Subcutaneous abdominal adipose tissue (tissue), 5 donors: ENCODE results near the gene RHEX.

Experiments used
- H3K27ac ChIP-seq: one replicate; pipeline ENCODE4 v1.7.0; 2013; ENCODE audit warnings: low read depth, mild to moderate bottlenecking, inconsistent platforms, low read length, moderate library complexity
- H3K27me3 ChIP-seq, 5 donors: one replicate each; pipeline ENCODE4 v1.7.0; 2013; ENCODE audit warnings: low read length in 5 of 5, inconsistent platforms in 1 of 5; ENCODE audit not compliant: control insufficient read depth in 5 of 5, insufficient read depth in 4 of 5
- H3K36me3 ChIP-seq, 5 donors: one replicate each; pipeline ENCODE4 v1.7.0; 2013; ENCODE audit warnings: low read length in 5 of 5; ENCODE audit not compliant: control insufficient read depth in 5 of 5, insufficient read depth in 5 of 5
- H3K4me1 ChIP-seq, 5 donors: one replicate each; pipeline ENCODE4 v1.7.0; 2013; ENCODE audit warnings: low read length in 5 of 5, mild to moderate bottlenecking in 3 of 5, moderate library complexity in 1 of 5; ENCODE audit not compliant: control insufficient read depth in 5 of 5, insufficient read depth in 5 of 5
- H3K4me3 ChIP-seq, 5 donors: one replicate each; pipeline ENCODE4 v1.7.0; 2013; ENCODE audit warnings: low read length in 5 of 5, low read depth in 1 of 5
- H3K9ac ChIP-seq, 5 donors: one replicate each; pipeline ENCODE4 v1.7.0; 2013; ENCODE audit warnings: low read length in 5 of 5, mild to moderate bottlenecking in 4 of 5, moderate library complexity in 3 of 5
- H3K9me3 ChIP-seq, 5 donors: one replicate each; pipeline ENCODE4 v1.7.0; 2013; ENCODE audit warnings: low read length in 5 of 5; ENCODE audit not compliant: control insufficient read depth in 5 of 5
- donor health status: healthy.
- donor health status: healthy.
- donor health status: healthy.
- donor health status: healthy.
- donor health status: healthy.

RHEX gene

DNA sequence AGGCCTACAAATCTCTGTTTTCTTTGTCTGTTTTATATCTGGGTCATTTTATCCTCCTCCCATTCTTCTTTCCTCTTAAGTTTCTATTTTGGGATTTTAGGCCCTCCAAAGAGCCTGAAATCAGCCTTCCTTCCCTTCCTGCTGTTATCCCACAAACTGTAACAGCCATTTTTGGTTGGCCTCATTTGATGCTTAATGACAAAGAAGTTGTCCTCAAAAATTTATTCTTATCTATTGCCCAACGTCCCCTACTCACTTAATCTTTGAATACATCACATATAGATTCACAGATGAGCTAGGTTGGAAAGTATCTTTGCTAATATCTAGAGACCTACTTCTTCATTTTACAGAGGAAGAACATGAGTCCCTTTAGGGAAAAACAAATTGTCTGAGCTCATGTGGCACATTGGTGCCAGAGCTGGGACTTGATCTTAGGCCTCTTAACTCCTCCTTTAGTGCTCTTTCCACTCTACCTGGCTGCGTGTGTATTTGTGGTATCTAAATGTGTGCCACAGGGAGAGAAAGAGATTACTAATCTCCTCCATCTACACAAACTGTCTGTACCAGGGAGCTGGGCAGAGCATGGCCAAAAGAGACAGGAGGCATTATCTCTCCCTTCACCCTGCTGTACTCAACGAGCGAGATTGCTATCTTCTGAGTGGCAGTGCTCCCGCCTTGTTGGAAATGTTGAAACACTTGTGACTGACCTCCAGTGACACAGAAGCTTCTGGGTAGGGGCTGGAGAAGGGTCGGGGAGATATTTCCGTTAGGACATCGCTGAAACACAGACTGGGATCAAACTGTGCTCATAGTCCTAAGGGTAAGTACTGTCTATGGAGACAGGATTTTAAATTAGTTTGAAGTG is 30.1 kb downstream of the RHEX start:
- H3K9me3 ChIP-seq: no peaks in the 10 kb centered on the region

DNA sequence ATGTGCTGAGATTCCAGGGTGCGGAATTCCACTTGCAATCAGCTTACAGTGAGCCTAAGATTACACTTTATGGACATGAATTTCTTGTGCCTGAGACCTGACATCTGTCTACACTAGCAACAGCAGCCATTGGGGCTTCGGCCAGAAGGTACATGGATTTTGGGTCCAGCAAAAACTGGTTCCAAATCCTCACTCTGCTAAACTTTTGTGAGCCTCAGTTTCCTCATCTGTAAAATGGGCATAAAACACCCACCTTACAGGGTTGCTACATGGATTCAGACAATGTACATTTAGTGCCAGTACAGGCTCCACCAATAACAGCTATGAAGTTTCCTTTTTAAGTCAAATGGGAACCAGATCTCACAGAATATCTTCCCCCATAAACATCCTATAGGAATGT is 30.8 kb downstream of the RHEX start:
- H3K36me3 ChIP-seq: no peaks in the 10 kb centered on the region
- no peaks in the 10 kb centered on the region for H3K4me1 ChIP-seq
- H3K9ac ChIP-seq: no peak overlapping the region
- no peak overlapping the region for H3K27ac ChIP-seq
- no peaks in the 10 kb centered on the region for H3K9me3 ChIP-seq
- peaks cover 0 to 6% (median 3%) of the 10 kb centered on the region in 5 donors for H3K27me3 ChIP-seq
- H3K4me3 ChIP-seq: no peak overlapping the region

More for the DNA sequence above, 30.1 kb downstream of the RHEX start:
- no peak overlapping the region for H3K9ac ChIP-seq
- no peaks in the 10 kb centered on the region for H3K4me1 ChIP-seq
- H3K4me3 ChIP-seq: no peak overlapping the region
- no peak overlapping the region for H3K27ac ChIP-seq
- peaks cover 0 to 6% (median 3%) of the 10 kb centered on the region in 5 donors for H3K27me3 ChIP-seq
- H3K36me3 ChIP-seq: no peaks in the 10 kb centered on the region

GRCh38 chr1:206087091-206087490 is 34.1 kb downstream of the RHEX start:
- peaks cover 0 to 6% (median 0%) of the 10 kb centered on the region in 5 donors for H3K27me3 ChIP-seq
- no peak overlapping the region for H3K27ac ChIP-seq
- H3K36me3 ChIP-seq: no peaks in the 10 kb centered on the region
- no peaks in the 10 kb centered on the region for H3K4me1 ChIP-seq
- H3K9me3 ChIP-seq: no peaks in the 10 kb centered on the region
- H3K4me3 ChIP-seq: no peak overlapping the region
- H3K9ac ChIP-seq: no peak overlapping the region

DNA sequence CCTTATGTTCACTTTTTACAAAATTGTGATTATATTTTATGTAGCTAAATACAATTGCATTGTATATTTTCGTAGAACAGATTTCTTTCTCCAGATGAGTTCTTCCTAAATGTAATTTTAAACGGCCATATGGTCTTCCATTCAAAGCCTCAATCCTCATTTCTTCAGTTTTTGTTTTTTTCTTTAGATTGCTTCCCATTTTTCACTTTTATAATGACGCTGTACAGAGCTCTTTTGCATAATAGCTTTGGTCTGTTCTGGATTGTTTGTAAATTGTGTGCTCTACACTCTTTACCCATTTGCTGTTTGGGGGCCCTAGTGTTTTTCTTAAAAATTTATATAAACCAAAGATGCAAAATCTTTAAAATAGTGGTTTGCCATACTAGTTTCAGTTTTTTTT is 36.4 kb downstream of the RHEX start:
- H3K9me3 ChIP-seq: no peaks in the 10 kb centered on the region
- no peaks in the 10 kb centered on the region for H3K36me3 ChIP-seq
- no peak overlapping the region for H3K27ac ChIP-seq
- H3K27me3 ChIP-seq: peaks cover 0 to 6% (median 4%) of the 10 kb centered on the region in 5 donors
- H3K9ac ChIP-seq: no peak overlapping the region
- H3K4me3 ChIP-seq: no peak overlapping the region
- no peaks in the 10 kb centered on the region for H3K4me1 ChIP-seq

GRCh38 chr1:206094024-206094423 is 41.1 kb downstream of the RHEX start:
- Histone ChIP-seq H3K27me3 (peaks cover 0 to 7% (median 5%) of the 10 kb centered on the region in 5 donors), H3K4me3 (no peak overlapping the region), H3K9ac (no peak overlapping the region), H3K4me1 (no peaks in the 10 kb centered on the region), H3K36me3 (no peaks in the 10 kb centered on the region), H3K27ac (no peak overlapping the region), H3K9me3 (no peaks in the 10 kb centered on the region)

DNA sequence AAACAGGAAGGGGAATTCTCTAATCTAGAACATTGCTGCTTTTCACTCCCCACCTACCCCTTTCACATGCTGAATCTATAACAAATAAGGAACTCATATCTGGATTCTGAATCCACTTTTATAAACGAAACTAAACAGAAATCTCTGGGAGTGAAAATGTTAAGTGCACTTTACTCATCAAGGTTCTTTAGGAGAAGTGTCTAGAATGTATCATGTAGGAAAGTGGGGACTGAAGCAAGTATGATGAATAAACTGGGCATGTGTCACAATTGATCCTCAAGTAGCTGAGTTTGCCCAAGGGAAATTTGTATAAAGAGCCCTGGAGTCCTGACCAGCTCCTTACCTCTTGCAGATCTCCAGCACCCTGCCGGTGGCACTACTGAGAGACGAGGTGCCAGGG is 44.4 kb downstream of the RHEX start:
- H3K9ac ChIP-seq: no peak overlapping the region
- H3K27ac ChIP-seq: no peak overlapping the region
- H3K4me1 ChIP-seq: peaks cover 0 to 16% (median 0%) of the 10 kb centered on the region in 5 donors
- H3K36me3 ChIP-seq: no peaks in the 10 kb centered on the region
- H3K27me3 ChIP-seq: peaks cover 0 to 7% (median 5%) of the 10 kb centered on the region in 5 donors
- no peak overlapping the region for H3K4me3 ChIP-seq
- no peaks in the 10 kb centered on the region for H3K9me3 ChIP-seq

DNA sequence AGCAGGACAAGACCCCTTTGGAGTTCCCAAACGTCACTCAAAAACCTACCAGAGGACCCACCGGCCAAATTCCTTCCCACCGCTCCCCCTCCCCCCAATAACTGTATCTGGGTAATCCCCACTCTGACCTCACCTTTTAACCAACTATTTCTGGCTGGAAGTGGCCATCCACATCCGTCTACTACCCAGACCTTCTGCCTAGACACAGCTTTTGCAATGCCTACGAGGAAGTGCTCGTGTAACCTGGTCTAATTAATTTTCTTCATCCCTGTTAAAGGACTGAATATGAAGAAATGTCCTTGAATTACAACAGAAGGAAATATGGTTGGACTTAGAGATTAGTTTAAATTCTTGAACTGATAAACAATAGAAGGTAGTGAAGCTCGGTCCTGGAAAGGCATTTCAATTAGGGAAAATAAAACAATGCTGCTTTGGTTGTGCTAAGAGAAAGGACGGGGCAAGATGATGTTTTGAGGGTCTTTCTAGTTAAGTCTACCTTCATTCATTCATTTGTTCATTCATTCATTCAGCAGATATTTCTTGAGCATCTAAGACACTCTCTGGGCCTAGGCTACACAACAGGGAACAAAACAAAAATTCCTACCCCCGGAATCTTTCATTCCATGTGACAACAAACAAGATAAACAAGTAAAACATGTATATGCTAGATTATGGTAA is 45.4 kb downstream of the RHEX start:
- Histone ChIP-seq H3K27ac (no peak overlapping the region), H3K36me3 (no peaks in the 10 kb centered on the region), H3K4me3 (no peak overlapping the region), H3K9ac (no peak overlapping the region), H3K27me3 (peaks cover 0 to 7% (median 5%) of the 10 kb centered on the region in 5 donors), H3K4me1 (peaks cover 0 to 18% (median 0%) of the 10 kb centered on the region in 5 donors), H3K9me3 (no peaks in the 10 kb centered on the region)

GRCh38 chr1:206100226-206100815 is 47.3 kb downstream of the RHEX start:
- Histone ChIP-seq H3K9me3 (no peaks in the 10 kb centered on the region), H3K27ac (no peak overlapping the region), H3K36me3 (no peaks in the 10 kb centered on the region), H3K4me3 (no peak overlapping the region), H3K9ac (no peak overlapping the region), H3K27me3 (peaks cover 0 to 5% (median 0%) of the 10 kb centered on the region in 5 donors), H3K4me1 (peaks cover 0 to 18% (median 0%) of the 10 kb centered on the region in 5 donors)

- Histone ChIP-seq H3K9ac (no peak overlapping the region), H3K27me3 (peaks cover 0 to 5% (median 0%) of the 10 kb centered on the region in 5 donors), H3K4me1 (peaks cover 0 to 22% (median 5%) of the 10 kb centered on the region in 5 donors), H3K4me3 (no peak overlapping the region), H3K9me3 (no peaks in the 10 kb centered on the region), H3K36me3 (no peaks in the 10 kb centered on the region), H3K27ac (no peak overlapping the region)
These were observed 48.5 kb downstream of the RHEX start for GRCh38 chr1:206101351-206102045.
